K562 (cell line): ENCODE data around the gene WDR46. TPM values are rescaled to one million over a fixed set of nuclear protein-coding genes. Genes with fewer than 3 reads are reported as not detected.

Experiments used
- ARID2 ChIP-seq: fragments of 450-650 bp; IDR thresholded peaks from 2 replicates; pipeline ENCODE4 v1.6.1; 2017; ENCODE audit warnings: antibody characterized with exemption, mild to moderate bottlenecking
- ARNT ChIP-seq, 2 experiments: fragments of 450-650 bp; IDR thresholded peaks; 2 replicates each; pipeline ENCODE4 v1.6.1; 2016; ENCODE audit warnings: mild to moderate bottlenecking in 1 of 2
- BACH1 ChIP-seq: fragments of 200-800 bp; sonication (Bioruptor generic); IDR thresholded peaks from 2 replicates; pipeline ENCODE4 v1.6.1; 2016; ENCODE audit warnings: missing genetic modification characterization, missing compliant biosample characterization
- BHLHE40 ChIP-seq: IDR thresholded peaks from 2 replicates; pipeline ENCODE4 v1.6.1; 2011; ENCODE audit warnings: low read length, improper control_type of control experiment
- DEAF1 ChIP-seq: fragments of 450-650 bp; formaldehyde crosslinking; IDR thresholded peaks from 2 replicates; pipeline ENCODE4 v1.4.0; 2020; ENCODE audit warnings: mild to moderate bottlenecking, moderate library complexity
- GATAD2B ChIP-seq: fragments of 450-650 bp; IDR thresholded peaks from 2 replicates; pipeline ENCODE4 v1.6.1; 2017; ENCODE audit warnings: mild to moderate bottlenecking, borderline replicate concordance
- HDAC6 ChIP-seq: IDR thresholded peaks from 2 replicates; pipeline ENCODE4 v1.6.1; 2012; ENCODE audit warnings: low read depth, mild to moderate bottlenecking, control low read depth, inconsistent platforms, low read length, moderate library complexity
- HDGF ChIP-seq: fragments of 450-650 bp; IDR thresholded peaks from 2 replicates; pipeline ENCODE4 v1.6.1; 2016
- HEY1 ChIP-seq: fragments of 250-450 bp; sonication (Bioruptor Pico); IDR thresholded peaks from 2 replicates; pipeline ENCODE4 v1.5.0; 2020; ENCODE audit warnings: mild to moderate bottlenecking, moderate library complexity, borderline replicate concordance
- HINFP ChIP-seq: fragments of 450-650 bp; conservative IDR thresholded peaks from 2 replicates; pipeline ENCODE4 v1.6.1; 2016; ENCODE audit warnings: missing genetic modification characterization, low read depth, mild to moderate bottlenecking, control low read depth, missing compliant biosample characterization
- IFI16 ChIP-seq: fragments of 250-450 bp; sonication (Bioruptor Pico); IDR thresholded peaks from 2 replicates; pipeline ENCODE4 v2.1.2; 2022; ENCODE audit warnings: mild to moderate bottlenecking, inconsistent platforms
- MAFG ChIP-seq: fragments of 450-650 bp; conservative IDR thresholded peaks from 2 replicates; pipeline ENCODE4 v1.6.1; 2016; ENCODE audit warnings: missing genetic modification characterization, missing compliant biosample characterization
- MAZ ChIP-seq, 2 experiments: fragments of 450-650 bp in 1 of 2; sonication (generic) in 1 of 2; formaldehyde crosslinking; IDR thresholded peaks in 1 of 2; conservative IDR thresholded peaks in 1 of 2; 2 replicates each; pipeline versions ENCODE4 v1.4.0 to v1.5.0; 2020; ENCODE audit warnings: mild to moderate bottlenecking in 1 of 2, missing genetic modification reagents in 1 of 2
- PML ChIP-seq: IDR thresholded peaks from 2 replicates; pipeline ENCODE4 v1.6.1; 2012; ENCODE audit warnings: low read length, inconsistent platforms
- POLR2A ChIP-seq: fragments of 450-650 bp; conservative IDR thresholded peaks from 2 replicates; pipeline ENCODE4 v1.6.1; 2016
- POLR2AphosphoS2 ChIP-seq: IDR thresholded peaks from 2 replicates; pipeline ENCODE4 v1.6.1; 2012; ENCODE audit warnings: low read length, improper control_type of control experiment
- TSHZ1 ChIP-seq: fragments of 250-450 bp; sonication (Bioruptor Pico); IDR thresholded peaks from 2 replicates; pipeline ENCODE4 v1.4.0; 2020; ENCODE audit warnings: mild to moderate bottlenecking, moderate library complexity
- YY1 ChIP-seq, 3 experiments: IDR thresholded peaks; 2 replicates each; pipeline ENCODE4 v1.6.1; 2011; ENCODE audit warnings: low read length in 2 of 3, mild to moderate bottlenecking in 2 of 3, moderate library complexity in 2 of 3, borderline replicate concordance in 1 of 3, control low read depth in 1 of 3, low read depth in 1 of 3; ENCODE audit not compliant: insufficient read depth in 3 of 3, insufficient replicate concordance in 2 of 3, control insufficient read depth in 1 of 3, insufficient read length in 1 of 3; ENCODE audit errors: extremely low read depth in 1 of 3
- ZNF512 ChIP-seq: IDR thresholded peaks from 2 replicates; pipeline ENCODE4 v1.6.1; 2016; ENCODE audit warnings: missing genetic modification characterization, missing compliant biosample characterization
- polyA plus RNA-seq, 8 experiments: library from polyadenylated mRNA; depleted of rRNA in 4 of 8; stranded (reverse) in 5 of 8; unstranded in 3 of 8; fragments of >200 nt; fragmentation: Nextera tagmentation in 2 of 8; fragmentation: Illumina TruSeq in 1 of 8; extraction: Ambion mirVana in 2 of 8; extraction: Trizol in 1 of 8; gene quantifications; 2 replicates each; pipeline versions ENCODE4 v1.2.1 to v1.2.3, GENCODE V29; 2011 to 2014; ENCODE audit warnings: inconsistent platforms in 1 of 8, missing spikeins in 1 of 8
- total RNA-seq, 7 experiments: library from RNA; depleted of rRNA in 6 of 7; stranded (reverse); fragments of >200 nt in 6 of 7; fragmentation: Illumina TruSeq in 2 of 7; extraction: Trizol in 2 of 7; gene quantifications; 2 replicates each; pipeline versions ENCODE4 v1.2.1 to v1.2.3, GENCODE V29; 2011 to 2021; ENCODE audit warnings: low replicate concordance in 1 of 7

The WDR46 gene
- total and polyA plus RNA-seq, 9 of the 15 experiments (the other 6 are each of a cell fraction or from before 2014, with no cell fraction given) = 8.9 to 146 (median 93.1) TPM

- peak; percentile 89 for TF ChIP-seq POLR2A
- peak in 1 of 2 experiments; percentile 95; a peak in 3 of 4 replicates for TF ChIP-seq ARNT (IDR thresholded peaks at IDR 0.05)
- no peak for TF ChIP-seq ZNF512 (tag)
- TF ChIP-seq POLR2AphosphoS2 = no peak
- peak in 1 of 2 experiments; percentile 41; a peak in 1 of 4 replicates for TF ChIP-seq MAZ (CRISPR knock-in tag; conservative IDR thresholded peaks at IDR 0.05 in 1 of 2, IDR thresholded peaks at IDR 0.05 in 1 of 2)
- no peak for TF ChIP-seq ARID2
- no peak for TF ChIP-seq TSHZ1
- no peak for TF ChIP-seq HDAC6
- peak; percentile 80 for TF ChIP-seq BHLHE40
- TF ChIP-seq YY1 (IDR thresholded peaks at IDR 0.05; ENCODE audit: borderline replicate concordance in 1 of 3, control insufficient read depth in 1 of 3, extremely low read depth in 1 of 3, insufficient read depth in 3 of 3, insufficient read length in 1 of 3, insufficient replicate concordance in 2 of 3, low read depth in 1 of 3, low read length in 2 of 3) = peak; percentile 97 to 99 (median 99)
- TF ChIP-seq DEAF1 (CRISPR knock-in tag) = no peak
- no peak for TF ChIP-seq GATAD2B
- TF ChIP-seq HINFP (tag) = no peak
- TF ChIP-seq MAFG (tag) = no peak
- peak; percentile 78; the same call in 1 of the 2 replicates for TF ChIP-seq BACH1 (tag)
- TF ChIP-seq HDGF = no peak
- TF ChIP-seq HEY1 (CRISPR knock-in tag) = peak; percentile 53; the same call in 1 of the 2 replicates
- TF ChIP-seq PML = peak; percentile 35; the same call in 1 of the 2 replicates
- no peak for TF ChIP-seq IFI16 (CRISPR knock-in tag)
These were observed at the start of gene WDR46, which contains the start of gene PFDN6 (continued) for GRCh38 chr6:33288921-33289783.
